ENCODE data around the gene GEMIN4. TPM values are rescaled to one million over a fixed set of nuclear protein-coding genes. Genes with fewer than 3 reads are reported as not detected.

Gene GEMIN4
- total and polyA plus RNA-seq, 2 of the 4 experiments (the other 2 are of a cell fraction) = 16.5 to 20.4 TPM

DNA sequence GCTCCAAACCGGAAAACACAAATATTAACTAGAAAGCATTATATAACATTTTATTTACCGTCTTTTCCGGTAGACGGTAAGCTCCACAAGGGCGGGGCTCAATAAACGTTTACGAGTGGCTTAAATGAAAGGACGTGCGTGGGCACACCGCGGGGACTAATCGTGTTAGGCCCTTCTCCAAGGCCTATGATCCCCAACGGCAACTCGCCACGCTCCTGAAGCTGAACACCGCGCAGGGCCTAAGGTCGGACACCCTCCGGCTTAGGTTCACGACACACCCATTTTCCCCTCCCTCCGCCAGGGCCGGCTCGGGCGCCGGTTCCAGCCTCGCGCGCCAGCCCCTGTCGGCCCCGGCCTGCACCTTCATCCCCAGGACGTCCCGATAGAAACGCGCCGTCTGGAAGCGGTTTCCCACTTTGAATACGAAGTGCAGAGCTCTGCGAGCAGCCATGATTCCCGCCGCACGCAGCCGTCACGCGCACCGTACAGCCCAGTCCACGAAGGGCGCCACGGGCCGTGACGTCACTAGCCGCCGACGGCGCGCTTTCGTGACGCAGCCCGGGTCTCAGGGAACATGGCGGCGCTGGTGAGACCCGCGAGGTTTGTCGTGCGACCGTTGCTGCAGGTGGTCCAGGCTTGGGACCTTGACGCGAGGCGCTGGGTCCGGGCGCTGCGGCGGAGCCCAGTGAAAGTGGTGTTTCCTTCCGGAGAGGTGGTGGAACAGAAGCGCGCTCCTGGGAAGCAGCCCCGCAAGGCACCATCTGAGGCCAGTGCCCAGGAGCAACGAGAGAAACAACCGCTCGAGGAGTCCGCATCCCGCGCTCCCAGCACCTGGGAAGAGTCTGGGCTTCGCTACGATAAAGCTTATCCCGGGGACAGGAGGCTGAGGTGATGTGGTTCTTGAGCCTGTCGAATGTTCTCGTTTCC is 30.0 kb upstream of the GEMIN4 start, which contains the start of the genes GLOD4 and MRM3 (continued):
- TF ChIP-seq, protein P1, sequence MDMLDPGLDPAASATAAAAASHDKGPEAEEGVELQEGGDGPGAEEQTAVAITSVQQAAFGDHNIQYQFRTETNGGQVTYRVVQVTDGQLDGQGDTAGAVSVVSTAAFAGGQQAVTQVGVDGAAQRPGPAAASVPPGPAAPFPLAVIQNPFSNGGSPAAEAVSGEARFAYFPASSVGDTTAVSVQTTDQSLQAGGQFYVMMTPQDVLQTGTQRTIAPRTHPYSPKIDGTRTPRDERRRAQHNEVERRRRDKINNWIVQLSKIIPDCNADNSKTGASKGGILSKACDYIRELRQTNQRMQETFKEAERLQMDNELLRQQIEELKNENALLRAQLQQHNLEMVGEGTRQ (IDR thresholded peaks at IDR 0.05; ENCODE audit: low read depth, low read length) = peak; percentile 79
- peak; percentile 1; the same call in 1 of the 2 replicates for TF ChIP-seq RAD21 (IDR thresholded peaks at IDR 0.05; ENCODE audit: low read length)

DNA sequence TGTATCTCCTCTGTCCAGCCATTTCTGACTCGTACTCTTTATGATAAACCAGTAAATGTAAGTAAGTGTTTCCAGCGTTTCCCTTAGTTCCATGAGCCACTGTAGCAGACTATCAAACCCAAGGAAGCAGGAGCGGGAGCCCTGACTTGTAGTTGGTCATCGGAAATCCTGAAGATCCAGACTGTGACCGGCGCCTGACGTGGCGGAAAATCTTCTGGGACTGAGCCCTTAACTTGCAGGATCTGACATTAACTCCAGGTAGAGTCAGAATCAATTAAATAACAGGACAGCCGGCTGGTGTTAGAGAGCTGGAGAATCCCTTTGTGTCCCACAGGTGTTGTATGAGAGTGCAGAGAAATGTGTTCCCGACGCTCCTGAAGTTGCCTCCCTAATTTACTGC is 26.0 kb upstream of the GEMIN4 start:
- H3K36me3 ChIP-seq (ENCODE audit: control insufficient read depth, insufficient read depth, low read length) = peaks cover 33% of the 10 kb centered on the region
- dilution Hi-C loops (cut with HindIII; ENCODE audit: low sequenced_read_pairs, unreplicated experiment) = loop anchor here (25.0 kb wide), 1 partner anchor 209 kb away; the partner anchor contains the start of genes NXN and TIMM22

More for the DNA sequence above, 26.0 kb upstream of the GEMIN4 start:
- no peak overlapping the region for H2AK9ac ChIP-seq (replicated peaks; ENCODE audit: low read depth, low read length, poor library complexity)
- CTCF ChIA-PET = no interaction called here
- H3K4me3 ChIP-seq (ENCODE audit: insufficient read depth, low read depth, low read length) = no peak overlapping the region
- no peak overlapping the region for H3K56ac ChIP-seq (ENCODE audit: extremely low read depth, insufficient read depth, low read length)
- in situ Hi-C loops (cut with MboI; ENCODE audit: low sequenced_read_pairs) = no loop called here
- no peak for ATAC-seq (ENCODE audit: low read depth)
- no TSS peak for BruUV-seq (replicated peaks)
- no peak overlapping the region for H2BK5ac ChIP-seq (ENCODE audit: low read depth, low read length, poor library complexity, severe bottlenecking)
- TF ChIP-seq RAD21 (IDR thresholded peaks at IDR 0.05; ENCODE audit: low read length) (no peak), MAFK (IDR thresholded peaks at IDR 0.05; ENCODE audit: low read depth, low read length) (no peak), MXI1 (IDR thresholded peaks at IDR 0.05; ENCODE audit: borderline replicate concordance, low read depth, low read length) (no peak)
- no peak overlapping the region for H3K9ac ChIP-seq (ENCODE audit: low read depth, low read length)
- H2AFZ ChIP-seq (replicated peaks; ENCODE audit: low read length, poor library complexity) = no peak overlapping the region
- no peak overlapping the region for H4K91ac ChIP-seq (ENCODE audit: insufficient read depth, low read depth, low read length)
- no peak overlapping the region for H2BK120ac ChIP-seq (ENCODE audit: low read depth, low read length)
- intact Hi-C loops (cut with micrococcal nuclease) = no loop called here
- H2AK5ac ChIP-seq (ENCODE audit: low read depth, low read length) = no peak overlapping the region
- H3K4me1 ChIP-seq (ENCODE audit: control insufficient read depth, insufficient read depth, low read length) = peaks cover 7% of the 10 kb centered on the region; the same call in 1 of the 2 replicates
- no peaks in the 10 kb centered on the region for H3K9me3 ChIP-seq (ENCODE audit: control insufficient read depth, insufficient read depth, low read length)
- H3K79me1 ChIP-seq (ENCODE audit: low read depth in 1 of 2, low read length in 2 of 2) = peaks cover 26 to 59% of the 10 kb centered on the region in 2 experiments
- no peak for DNase-seq
- no peaks in the 10 kb centered on the region for H3K9me1 ChIP-seq (ENCODE audit: insufficient read depth, low read length)
- H4K20me1 ChIP-seq (ENCODE audit: insufficient read depth, low read length) = no peaks in the 10 kb centered on the region
- H3K27ac ChIP-seq (ENCODE audit: insufficient read depth, low read length) = no peak overlapping the region
- no peak overlapping the region for H3K18ac ChIP-seq (ENCODE audit: low read depth, low read length)
- no peak overlapping the region for H3K4me2 ChIP-seq (ENCODE audit: low read depth, low read length)
- 80% methylated on average over 1 of the region's 11 CpGs; no CpG with 5 or more reads in 1 of the 2 experiments for WGBS, 2 experiments (ENCODE audit: extremely low coverage in 2 of 2, insufficient read length in 1 of 2)
- H4K8ac ChIP-seq (ENCODE audit: low read depth in 2 of 2, low read length in 2 of 2) = no peak overlapping the region
- no peak overlapping the region for H4K5ac ChIP-seq (ENCODE audit: low read depth, low read length)
- no peak overlapping the region for H2BK15ac ChIP-seq (ENCODE audit: low read depth, low read length)
- no peak overlapping the region for H3K23ac ChIP-seq (ENCODE audit: low read depth, low read length)
- POLR2A ChIA-PET (ENCODE audit: unreplicated experiment) = no interaction called here
- no peak overlapping the region for H2BK20ac ChIP-seq (ENCODE audit: low read depth, low read length)
- no peak overlapping the region for H3K14ac ChIP-seq (replicated peaks; ENCODE audit: low read depth, low read length)
- no peaks in the 10 kb centered on the region for H3K27me3 ChIP-seq (ENCODE audit: control insufficient read depth, insufficient read depth, low read length)
- H3K4ac ChIP-seq (ENCODE audit: low read depth, low read length) = no peak overlapping the region

Measured in IMR-90 (cell line).